Uterus (tissue), 4 donors: ENCODE results near the gene BTG1. TPM values are rescaled to one million over a fixed set of nuclear protein-coding genes. Genes with fewer than 3 reads are reported as not detected.

Experiments
- DNase-seq, 2 donors: peaks; one replicate each; pipeline ENCODE4 v3.0.0-alpha.2; 2019 to 2020
- H3K27ac ChIP-seq, 2 donors: fragments of 200-600 bp; sonication (generic); 1 replicate in 1 of 2; 2 replicates in 1 of 2; pipeline ENCODE4 v1.5.1; 2016 to 2018
- H3K27me3 ChIP-seq, 2 donors: fragments of 200-600 bp; sonication (generic); one replicate each; pipeline ENCODE4 v1.5.1; 2018 to 2019; ENCODE audit warnings: control low read depth in 1 of 2
- H3K36me3 ChIP-seq, 2 donors: fragments of 200-600 bp; sonication (generic); one replicate each; pipeline ENCODE4 v1.5.1; 2019; ENCODE audit warnings: control low read depth in 1 of 2
- H3K4me1 ChIP-seq, 2 donors: fragments of 200-600 bp; sonication (generic); one replicate each; pipeline ENCODE4 v1.5.1; 2018 to 2019; ENCODE audit warnings: control low read depth in 1 of 2
- H3K4me3 ChIP-seq, 2 donors: fragments of 200-600 bp; sonication (generic); 1 replicate in 1 of 2; 2 replicates in 1 of 2; pipeline ENCODE4 v1.5.1; 2018 to 2019; ENCODE audit warnings: mild to moderate bottlenecking in 1 of 2
- H3K9me3 ChIP-seq, 2 donors: fragments of 200-600 bp; sonication (generic); one replicate each; pipeline ENCODE4 v1.5.1; 2019; ENCODE audit warnings: control low read depth in 1 of 2
- POLR2A ChIP-seq, 2 donors: fragments of 450-650 bp; IDR thresholded peaks; one replicate each; pipeline ENCODE4 v1.6.1; 2016; ENCODE audit warnings: antibody characterized with exemption in 2 of 2, mild to moderate bottlenecking in 1 of 2, moderate library complexity in 1 of 2
- intact Hi-C: fragments of 100-400 bp; cut with DNase I; formaldehyde crosslinking; loops from one replicate; pipeline ENCODE4 v1.15.1; 2023; ENCODE audit warnings: low total_unique reads
- total RNA-seq, 4 donors: library from RNA; depleted of rRNA in 3 of 4; stranded (reverse); fragments of >200 nt in 3 of 4; gene quantifications; one replicate each; pipeline versions ENCODE4 v1.1.0 to v1.2.4, GENCODE V29; 2014 to 2023
- TF ChIP-seq, protein P1 (sequence below), 4 experiments: fragments of 200-600 bp in 2 of 4; fragments of 450-650 bp in 2 of 4; sonication (generic) in 2 of 4; IDR thresholded peaks; one replicate each; pipeline ENCODE4 v1.5.1; 2016 to 2019; ENCODE audit warnings: antibody characterized with exemption in 4 of 4, mild to moderate bottlenecking in 2 of 4, moderate library complexity in 1 of 4
- donor health status: DM: yes; HTN: yes; CAD: no.

The BTG1 gene
- total RNA-seq, 4 donors from 2014 or later: 40.4 to 214 (median 70.1) TPM

- intact Hi-C loops: no loop called here
- Histone ChIP-seq H3K4me3 (no peak overlapping the region), H3K27me3 (no peaks in the 10 kb centered on the region), H3K9me3 (no peaks in the 10 kb centered on the region), H3K27ac (no peak overlapping the region), H3K36me3 (no peaks in the 10 kb centered on the region), H3K4me1 (no peaks in the 10 kb centered on the region)
- DNase-seq: no peak
- TF ChIP-seq POLR2A (IDR thresholded peaks at IDR 0.05): no peak
- TF ChIP-seq, protein P1, sequence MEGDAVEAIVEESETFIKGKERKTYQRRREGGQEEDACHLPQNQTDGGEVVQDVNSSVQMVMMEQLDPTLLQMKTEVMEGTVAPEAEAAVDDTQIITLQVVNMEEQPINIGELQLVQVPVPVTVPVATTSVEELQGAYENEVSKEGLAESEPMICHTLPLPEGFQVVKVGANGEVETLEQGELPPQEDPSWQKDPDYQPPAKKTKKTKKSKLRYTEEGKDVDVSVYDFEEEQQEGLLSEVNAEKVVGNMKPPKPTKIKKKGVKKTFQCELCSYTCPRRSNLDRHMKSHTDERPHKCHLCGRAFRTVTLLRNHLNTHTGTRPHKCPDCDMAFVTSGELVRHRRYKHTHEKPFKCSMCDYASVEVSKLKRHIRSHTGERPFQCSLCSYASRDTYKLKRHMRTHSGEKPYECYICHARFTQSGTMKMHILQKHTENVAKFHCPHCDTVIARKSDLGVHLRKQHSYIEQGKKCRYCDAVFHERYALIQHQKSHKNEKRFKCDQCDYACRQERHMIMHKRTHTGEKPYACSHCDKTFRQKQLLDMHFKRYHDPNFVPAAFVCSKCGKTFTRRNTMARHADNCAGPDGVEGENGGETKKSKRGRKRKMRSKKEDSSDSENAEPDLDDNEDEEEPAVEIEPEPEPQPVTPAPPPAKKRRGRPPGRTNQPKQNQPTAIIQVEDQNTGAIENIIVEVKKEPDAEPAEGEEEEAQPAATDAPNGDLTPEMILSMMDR (IDR thresholded peaks at IDR 0.05): no peak
Observed at GRCh38 chr12:92178340-92178739, 32.7 kb upstream of the BTG1 start.

DNA sequence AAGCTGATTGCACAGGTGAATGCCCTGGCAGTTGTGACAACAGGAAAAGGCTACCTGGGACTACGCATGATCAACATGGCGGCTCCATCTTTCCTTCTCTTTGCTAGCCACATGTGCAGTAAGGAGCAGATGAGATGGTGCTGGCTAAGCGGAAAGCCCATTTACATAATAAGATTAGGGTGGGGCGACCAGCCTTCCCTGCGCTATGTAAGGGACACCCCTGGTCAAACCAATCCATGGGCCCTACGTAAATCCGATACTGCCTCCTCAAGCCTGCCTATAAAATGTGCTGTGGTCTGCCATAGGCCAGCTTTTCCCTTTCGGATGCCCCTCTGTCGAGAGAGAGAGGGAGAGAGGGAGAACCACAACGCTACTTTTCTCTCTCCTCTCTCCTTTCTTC lies 31.0 kb upstream of the BTG1 start:
- Histone ChIP-seq H3K27me3 (no peaks in the 10 kb centered on the region), H3K36me3 (no peaks in the 10 kb centered on the region), H3K4me1 (no peaks in the 10 kb centered on the region), H3K27ac (no peak overlapping the region), H3K9me3 (no peaks in the 10 kb centered on the region), H3K4me3 (no peak overlapping the region)
- no peak for DNase-seq
- intact Hi-C loops: no loop called here
- no peak for TF ChIP-seq POLR2A (IDR thresholded peaks at IDR 0.05)
- TF ChIP-seq, protein P1 (IDR thresholded peaks at IDR 0.05): no peak

DNA sequence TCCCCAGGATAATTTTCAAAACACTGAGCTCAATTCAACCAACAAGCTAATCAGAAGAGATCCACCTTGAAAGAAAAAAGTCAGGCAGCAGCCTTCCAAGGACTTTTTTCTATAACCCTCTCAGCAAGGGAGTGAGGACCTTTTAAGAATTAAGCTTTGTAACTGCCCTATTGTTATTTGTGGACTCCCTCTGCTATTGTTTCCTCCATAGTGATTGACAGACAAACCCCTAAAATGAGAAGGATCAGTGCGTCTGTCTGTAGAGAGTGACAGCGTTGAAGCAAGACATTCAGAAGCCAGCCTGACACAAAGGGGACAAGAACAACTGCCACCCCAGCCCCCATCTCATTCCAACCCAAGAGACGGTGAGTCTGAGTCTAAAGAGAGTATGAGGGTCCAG lies 30.3 kb upstream of the BTG1 start:
- Histone ChIP-seq H3K9me3 (no peaks in the 10 kb centered on the region), H3K27ac (no peak overlapping the region), H3K4me3 (no peak overlapping the region), H3K36me3 (no peaks in the 10 kb centered on the region), H3K27me3 (no peaks in the 10 kb centered on the region), H3K4me1 (no peaks in the 10 kb centered on the region)
- DNase-seq: no peak
- intact Hi-C loops: no loop called here
- no peak for TF ChIP-seq POLR2A (IDR thresholded peaks at IDR 0.05)
- TF ChIP-seq, protein P1 (IDR thresholded peaks at IDR 0.05): no peak

- H3K36me3 ChIP-seq: no peaks in the 10 kb centered on the region
- no peak overlapping the region for H3K27ac ChIP-seq
- H3K4me3 ChIP-seq: no peak overlapping the region
- H3K4me1 ChIP-seq: no peaks in the 10 kb centered on the region
- H3K27me3 ChIP-seq: no peaks in the 10 kb centered on the region
- TF ChIP-seq, protein P1 (IDR thresholded peaks at IDR 0.05): no peak
- TF ChIP-seq POLR2A (IDR thresholded peaks at IDR 0.05): no peak
- intact Hi-C loops: no loop called here
- no peaks in the 10 kb centered on the region for H3K9me3 ChIP-seq
- no peak for DNase-seq
Observed at GRCh38 chr12:92170050-92170449, 24.4 kb upstream of the BTG1 start.

DNA sequence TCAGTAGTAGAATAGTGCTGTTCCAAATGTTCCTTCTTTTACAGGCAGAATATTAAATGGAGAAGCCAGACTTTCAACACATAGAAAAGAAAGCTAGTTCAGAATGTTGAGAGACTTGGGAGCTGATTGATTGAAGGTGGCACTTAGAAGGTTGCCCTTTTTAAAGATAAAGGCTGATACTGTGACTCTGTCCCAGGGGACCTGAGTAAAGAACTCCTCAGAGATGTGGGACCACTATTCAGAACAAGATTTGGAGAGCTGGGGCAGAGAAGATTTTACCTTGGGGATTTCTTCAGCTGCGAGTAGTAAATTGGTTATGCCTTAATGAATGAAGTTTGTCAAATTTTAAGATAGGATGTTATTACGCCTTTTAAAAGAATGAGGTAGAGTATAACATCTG lies 21.4 kb upstream of the BTG1 start:
- Histone ChIP-seq H3K27me3 (no peaks in the 10 kb centered on the region), H3K4me3 (no peak overlapping the region), H3K36me3 (no peaks in the 10 kb centered on the region), H3K9me3 (no peaks in the 10 kb centered on the region), H3K4me1 (no peaks in the 10 kb centered on the region), H3K27ac (no peak overlapping the region)
- no peak for DNase-seq
- intact Hi-C loops: no loop called here
- TF ChIP-seq POLR2A (IDR thresholded peaks at IDR 0.05): no peak
- TF ChIP-seq, protein P1 (IDR thresholded peaks at IDR 0.05): no peak
